GM19025 (cell line): ENCODE results near the gene CAPN2.

Source experiments
- ATAC-seq: cut with Tn5 transposase; IDR thresholded peaks from one replicate; pipeline ENCODE4 v1.9.1; 2021; ENCODE audit warnings: mild to moderate bottlenecking, low read depth, moderate library complexity; ENCODE audit not compliant: unreplicated experiment

Gene CAPN2

GRCh38 chr1:223755992-223756775 is 43.8 kb downstream of the CAPN2 start:
- ATAC-seq, result no peak

DNA sequence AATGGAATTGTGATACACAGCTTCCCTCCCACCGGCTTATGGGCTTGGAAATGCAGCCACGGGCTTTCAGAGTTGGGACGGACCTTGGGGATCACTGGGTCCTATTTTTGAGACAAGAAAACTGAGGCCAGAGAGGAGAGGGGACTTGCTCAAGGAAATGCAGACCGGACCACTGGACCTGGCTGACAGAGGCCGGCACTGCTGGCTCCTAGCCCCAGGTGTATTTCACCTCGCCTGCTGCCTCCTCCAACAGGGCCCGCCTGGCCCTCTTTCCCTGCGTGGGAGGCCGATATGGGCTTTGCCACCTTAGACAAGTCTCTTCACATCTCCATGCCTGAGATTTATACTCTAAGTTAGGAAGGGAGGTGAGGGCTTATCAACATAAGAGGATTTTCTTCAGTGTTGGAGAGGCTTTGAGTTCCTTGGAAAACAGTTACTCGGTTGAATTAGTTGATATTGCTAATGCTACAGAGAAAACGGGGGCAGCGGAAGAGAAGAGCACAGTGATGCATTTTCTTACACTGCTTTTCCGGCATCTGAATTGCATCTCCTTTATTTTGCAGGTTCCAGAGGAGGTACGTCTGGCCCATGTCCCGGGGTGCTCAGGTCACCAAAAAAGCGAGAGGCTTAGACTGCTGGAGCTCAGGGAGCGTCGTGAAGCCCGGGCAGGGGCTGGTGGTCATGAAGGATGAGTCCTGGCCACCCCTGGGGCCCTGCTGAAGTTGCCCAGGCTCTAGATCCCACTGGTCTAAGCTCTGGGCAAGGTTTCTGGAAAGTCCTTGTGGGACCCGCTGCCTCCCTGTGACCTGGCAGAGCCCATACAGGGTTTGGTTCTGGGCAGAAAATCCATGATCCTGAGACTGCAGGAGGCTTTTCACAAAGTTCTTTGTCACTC is 44.7 kb downstream of the CAPN2 start:
- ATAC-seq, result no peak

GRCh38 chr1:223758734-223759133 is 46.4 kb downstream of the CAPN2 start:
- ATAC-seq, result no peak

DNA sequence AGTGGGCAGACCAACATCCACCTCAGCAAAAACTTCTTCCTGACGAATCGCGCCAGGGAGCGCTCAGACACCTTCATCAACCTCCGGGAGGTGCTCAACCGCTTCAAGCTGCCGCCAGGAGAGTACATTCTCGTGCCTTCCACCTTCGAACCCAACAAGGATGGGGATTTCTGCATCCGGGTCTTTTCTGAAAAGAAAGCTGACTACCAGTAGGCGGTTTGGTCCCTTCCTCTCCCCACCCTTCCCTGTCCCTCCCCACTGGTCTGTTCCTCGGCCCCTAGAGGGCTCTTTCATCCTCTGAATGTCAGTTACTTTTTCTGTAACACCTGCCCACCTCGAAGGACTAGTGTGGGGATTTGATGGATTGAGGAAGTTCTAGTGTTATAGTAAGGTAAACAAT is 46.9 kb downstream of the CAPN2 start:
- no peak for ATAC-seq

- ATAC-seq, result no peak
Observed at GRCh38 chr1:223760833-223761232, 48.5 kb downstream of the CAPN2 start.

- no peak for ATAC-seq
Observed at GRCh38 chr1:223761411-223761810, 49.1 kb downstream of the CAPN2 start.

- ATAC-seq, result no peak
Observed at GRCh38 chr1:223763251-223763650, 50.9 kb downstream of the CAPN2 start.

GRCh38 chr1:223763881-223764280 is 51.5 kb downstream of the CAPN2 start:
- no peak for ATAC-seq

DNA sequence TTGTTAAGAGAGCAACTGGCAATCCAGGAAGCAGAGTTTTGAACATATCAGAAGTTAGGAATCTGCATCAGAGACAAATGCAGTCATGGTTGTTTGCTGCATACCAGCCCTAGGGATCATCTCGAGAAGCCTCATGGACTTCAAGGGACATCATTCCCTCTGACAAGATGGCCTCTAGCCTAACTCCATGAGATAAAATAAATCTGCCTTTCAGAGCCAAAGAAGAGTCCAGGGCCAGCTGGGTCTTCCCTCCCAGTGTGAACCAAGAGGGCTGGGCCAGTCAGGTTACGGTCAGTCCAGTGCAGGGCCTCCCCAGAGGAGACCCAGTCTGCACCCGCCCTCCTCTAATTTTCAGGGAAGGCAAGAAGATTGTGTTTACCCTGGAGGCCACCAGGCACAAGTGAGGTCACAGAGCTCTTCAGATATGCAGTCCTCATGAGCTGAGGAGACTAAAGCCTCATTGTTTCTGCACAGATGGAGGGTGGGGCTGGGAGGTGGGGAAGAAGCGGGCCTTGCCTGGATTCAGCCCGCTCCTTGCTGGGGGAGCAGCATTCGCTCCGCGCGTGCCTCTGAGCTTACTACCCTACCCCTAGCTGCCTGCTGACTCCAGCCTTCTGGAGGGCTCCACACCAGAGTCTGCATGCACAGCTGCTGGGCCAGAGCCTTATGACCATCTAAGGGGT is 52.8 kb downstream of the CAPN2 start:
- ATAC-seq, result no peak

- ATAC-seq, result no peak
Observed at GRCh38 chr1:223765719-223766340, 53.5 kb downstream of the CAPN2 start.

GRCh38 chr1:223770621-223771315 is 58.4 kb downstream of the CAPN2 start:
- ATAC-seq, result no peak

DNA sequence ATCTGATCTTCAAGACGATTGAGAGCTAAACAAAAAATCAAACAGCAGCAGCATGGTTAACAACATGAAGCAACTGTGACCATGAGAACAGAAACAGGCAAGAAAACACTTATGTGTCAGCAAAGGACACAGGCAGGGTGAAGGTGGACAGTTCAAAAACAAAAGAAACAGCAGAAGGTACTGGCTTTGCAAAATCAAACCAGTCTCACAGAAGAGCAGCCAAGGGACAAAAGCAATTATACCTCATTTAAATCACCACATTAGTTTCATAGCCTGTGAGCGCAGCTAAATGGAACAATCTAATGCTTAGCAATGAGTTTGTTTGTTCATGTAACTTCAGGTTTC is 59.1 kb downstream of the CAPN2 start:
- no peak for ATAC-seq

DNA sequence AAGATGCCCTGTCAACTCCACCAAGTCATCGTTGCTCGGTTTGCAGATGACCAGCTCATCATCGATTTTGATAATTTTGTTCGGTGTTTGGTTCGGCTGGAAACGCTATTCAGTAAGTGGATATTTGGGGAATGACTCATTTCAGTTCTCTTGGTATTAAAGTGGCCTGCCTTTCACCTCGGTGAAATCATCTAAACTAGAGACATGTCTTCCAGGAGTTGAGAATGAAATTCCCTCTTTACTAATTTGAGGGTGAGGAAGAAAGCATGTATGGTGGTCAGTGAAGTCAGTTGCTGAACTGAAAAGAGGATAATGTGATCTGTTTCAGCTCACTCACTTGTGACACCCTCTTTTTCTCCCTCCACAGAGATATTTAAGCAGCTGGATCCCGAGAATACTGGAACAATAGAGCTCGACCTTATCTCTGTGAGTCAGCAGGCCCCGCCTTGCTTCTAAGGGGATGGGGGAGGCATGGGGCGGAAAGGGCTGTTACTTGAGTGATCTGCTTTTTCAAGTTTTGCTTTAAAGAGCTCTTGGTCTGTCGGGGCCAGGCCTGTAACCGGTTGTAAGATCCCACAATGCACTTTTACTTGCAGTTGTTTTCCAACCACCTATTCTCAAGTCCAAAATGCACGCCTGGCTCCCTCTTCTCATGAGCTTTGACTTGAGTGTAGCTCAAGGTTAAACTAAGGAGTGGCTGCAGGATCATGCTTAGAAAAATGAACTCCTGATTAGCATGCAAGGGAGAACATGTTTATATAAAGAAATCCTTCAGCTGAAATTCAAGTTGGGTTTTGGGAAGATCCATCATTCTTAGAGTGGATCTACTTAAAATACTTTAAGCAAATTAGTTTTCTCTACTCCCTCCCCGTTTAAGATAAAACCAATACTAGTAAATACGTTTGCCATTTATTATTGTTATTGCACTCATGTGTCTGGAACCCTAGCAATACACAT is 59.8 kb downstream of the CAPN2 start:
- ATAC-seq, result no peak

GRCh38 chr1:223772771-223773160 is 60.4 kb downstream of the CAPN2 start:
- no peak for ATAC-seq

DNA sequence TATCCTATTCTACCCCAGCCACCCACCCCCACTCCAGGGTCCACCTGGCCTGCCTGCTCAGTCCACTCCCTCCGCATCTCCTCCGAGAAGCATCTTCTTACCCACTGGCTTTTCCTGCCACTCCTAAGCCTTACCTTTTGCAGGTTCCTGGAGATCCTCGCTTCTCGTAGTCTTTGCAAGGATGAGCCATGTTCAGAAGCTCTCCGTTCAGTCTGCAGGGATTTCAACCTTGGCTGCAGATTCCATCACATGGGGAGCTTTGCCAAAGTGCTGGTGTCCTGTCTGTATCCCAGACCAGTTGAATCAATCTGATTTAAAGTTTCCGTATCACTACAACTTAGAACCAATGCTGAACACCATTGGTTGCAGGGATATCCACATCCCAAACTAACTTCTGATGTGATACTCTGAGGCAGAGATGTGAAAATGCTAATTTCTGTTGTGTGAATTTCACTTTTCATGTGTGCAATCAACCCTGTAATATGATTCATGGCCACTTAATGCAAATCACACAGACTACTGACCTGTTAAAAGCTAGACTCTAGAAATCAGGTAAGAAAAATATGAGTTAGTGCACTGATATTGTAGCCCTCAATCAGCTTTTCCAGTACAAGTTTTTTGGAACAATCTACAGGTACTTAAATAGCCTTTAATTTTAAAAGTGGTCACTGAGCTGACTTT is 61.9 kb downstream of the CAPN2 start:
- ATAC-seq, result no peak

- no peak for ATAC-seq
Observed at GRCh38 chr1:223775054-223775453, 62.7 kb downstream of the CAPN2 start.

GRCh38 chr1:223775711-223776074 is 63.4 kb downstream of the CAPN2 start:
- ATAC-seq, result no peak

DNA sequence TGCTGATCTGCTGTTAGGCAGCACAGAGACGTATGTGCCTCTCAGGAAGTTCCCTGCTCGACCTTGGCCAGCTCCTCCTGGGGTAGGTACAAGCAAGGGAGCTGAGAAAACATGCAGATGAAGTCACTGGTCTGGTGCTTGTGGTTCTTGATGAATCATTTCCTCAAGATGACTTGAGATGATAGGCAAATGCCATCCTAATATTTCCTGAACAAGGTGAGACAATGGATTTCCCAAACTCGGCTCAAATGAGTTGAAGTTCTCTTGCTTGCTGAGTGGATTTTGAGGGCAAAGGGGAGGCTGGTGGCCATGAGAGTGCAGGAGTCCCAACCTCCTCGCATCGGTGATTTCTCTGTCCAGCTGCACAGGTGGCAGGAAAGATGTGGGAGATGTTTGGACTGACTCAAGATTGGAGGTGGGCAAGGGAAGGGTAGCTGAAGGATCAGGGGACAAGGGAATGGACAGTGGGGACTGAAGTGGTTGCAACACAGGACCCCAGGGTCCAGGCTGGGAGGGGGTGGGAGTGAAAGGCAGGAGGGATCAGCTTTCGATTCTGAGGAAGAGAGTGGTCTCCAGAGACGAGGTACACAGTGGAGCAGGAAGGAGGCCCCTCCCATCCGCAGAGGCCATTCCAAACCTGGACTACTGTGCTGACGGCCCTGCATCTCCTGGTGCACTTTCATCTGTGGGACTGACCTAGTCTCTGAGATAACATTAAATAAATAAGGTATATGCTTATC is 63.9 kb downstream of the CAPN2 start:
- no peak for ATAC-seq
